GM19372 (cell line): Measurements from ENCODE around the gene MAP2K5.

ENCODE experiments used
- ATAC-seq: cut with Tn5 transposase; IDR thresholded peaks from one replicate; pipeline ENCODE4 v1.9.1; 2021; ENCODE audit warnings: mild to moderate bottlenecking, low read depth, moderate library complexity; ENCODE audit not compliant: unreplicated experiment

MAP2K5 gene

GRCh38 chr15:67829647-67830504, 287.4 kb downstream of the MAP2K5 start:
- ATAC-seq, result no peak

- no peak for ATAC-seq
These were observed 288.9 kb downstream of the MAP2K5 start for GRCh38 chr15:67831363-67831762.

- no peak for ATAC-seq
These were observed 289.6 kb downstream of the MAP2K5 start for GRCh38 chr15:67832031-67832551.

- ATAC-seq, result no peak
These were observed 290.6 kb downstream of the MAP2K5 start for GRCh38 chr15:67832897-67833709.

DNA sequence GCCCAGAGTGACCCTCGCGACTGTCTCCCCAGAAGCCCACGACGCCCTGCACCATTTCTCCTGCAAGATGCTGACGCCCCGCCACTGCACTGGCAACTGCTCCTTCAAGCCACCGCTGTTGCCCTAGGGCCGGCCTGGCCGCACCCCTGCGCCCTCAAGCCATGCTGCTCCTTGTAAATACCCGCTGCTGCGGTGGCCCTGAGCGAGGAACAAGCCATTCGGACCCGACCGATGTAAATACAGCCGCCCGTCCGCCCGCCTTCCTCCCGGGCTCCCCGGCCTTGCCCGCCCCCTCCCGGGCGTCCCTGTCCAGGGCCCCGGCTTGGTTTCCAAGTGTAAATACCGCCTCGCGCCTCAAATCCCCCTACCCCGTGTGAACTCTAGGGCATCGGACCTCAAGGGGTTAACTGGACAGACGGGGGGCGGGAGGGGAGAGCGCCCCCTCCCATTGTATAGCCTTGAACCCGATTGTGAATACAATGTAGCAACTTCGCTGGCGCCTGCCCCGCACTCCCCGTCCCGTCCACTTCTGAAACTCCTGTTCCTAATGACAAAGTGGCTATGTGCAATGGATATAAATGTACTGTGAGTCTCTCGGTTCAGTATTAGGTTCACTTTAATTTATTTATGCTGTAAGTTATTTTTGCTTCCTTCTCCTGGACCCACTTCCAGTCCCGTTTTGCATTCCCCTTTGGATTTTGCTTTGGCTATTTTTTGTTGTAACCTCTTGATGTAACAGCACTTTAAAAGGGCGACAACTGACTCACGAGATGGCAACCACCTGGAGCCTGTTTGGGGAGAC, 291.4 kb downstream of the MAP2K5 start:
- no peak for ATAC-seq

GRCh38 chr15:67834581-67835296, 292.2 kb downstream of the MAP2K5 start:
- no peak for ATAC-seq

GRCh38 chr15:67835297-67836133, 293.0 kb downstream of the MAP2K5 start:
- ATAC-seq, result no peak

DNA sequence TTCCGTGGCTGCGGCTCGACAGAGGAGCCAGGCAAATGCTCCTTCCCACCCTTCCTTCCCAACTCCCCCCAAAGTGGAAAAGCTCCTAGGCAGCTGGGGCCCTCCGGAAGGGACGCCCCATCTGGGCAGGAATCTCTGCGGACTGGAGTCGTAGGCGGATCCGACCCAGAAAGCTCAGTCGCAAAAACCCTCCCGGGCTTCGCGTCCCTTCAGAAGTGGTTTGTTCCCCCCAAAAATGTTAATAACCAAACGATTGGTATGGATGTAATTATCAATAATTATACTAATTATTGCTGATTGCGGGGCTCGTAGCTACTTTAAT, 293.6 kb downstream of the MAP2K5 start:
- ATAC-seq, result no peak

GRCh38 chr15:67836477-67836876, 294.0 kb downstream of the MAP2K5 start:
- no peak for ATAC-seq

DNA sequence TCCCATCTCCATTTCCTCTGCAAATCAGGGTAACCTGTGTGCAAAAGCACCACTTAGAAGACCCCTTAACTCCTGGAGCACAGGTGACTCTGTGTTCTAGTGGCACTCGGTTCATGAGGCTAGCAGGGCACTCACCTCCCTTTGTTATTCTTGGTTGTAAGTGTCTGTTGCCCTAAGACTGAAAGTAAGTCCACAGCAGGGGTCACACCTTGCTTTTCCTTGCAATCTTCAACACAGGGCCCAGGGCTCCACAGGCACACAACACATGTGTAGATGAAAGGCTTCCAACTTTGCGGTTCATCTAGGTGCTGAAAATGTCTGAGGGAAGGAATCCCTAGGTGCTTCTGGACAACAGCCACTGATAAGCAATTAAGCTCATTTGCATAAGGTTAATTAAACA, 294.5 kb downstream of the MAP2K5 start:
- ATAC-seq, result no peak

GRCh38 chr15:67838789-67839332, 296.4 kb downstream of the MAP2K5 start:
- no peak for ATAC-seq

DNA sequence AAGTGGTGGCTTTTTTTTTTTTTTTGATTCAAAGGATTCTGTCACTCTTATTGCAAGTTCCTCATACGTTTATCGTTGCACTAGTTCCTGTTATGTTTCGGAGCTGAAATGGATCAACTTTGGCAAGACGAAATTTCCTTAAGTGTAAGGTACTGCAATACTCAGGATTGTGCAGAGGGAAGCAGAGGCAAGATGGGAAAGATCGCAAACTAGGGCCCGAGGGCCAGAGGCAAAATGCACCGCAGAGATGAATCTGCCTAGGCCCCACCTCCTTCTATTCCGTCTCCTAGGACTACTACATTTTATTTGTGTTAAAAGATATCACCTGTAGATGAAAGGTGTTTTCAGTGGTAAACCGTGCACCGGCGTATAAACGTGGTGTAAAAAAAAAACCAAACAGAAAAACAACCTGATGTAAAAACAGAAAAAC, 297.0 kb downstream of the MAP2K5 start:
- peak; percentile 21 for ATAC-seq

DNA sequence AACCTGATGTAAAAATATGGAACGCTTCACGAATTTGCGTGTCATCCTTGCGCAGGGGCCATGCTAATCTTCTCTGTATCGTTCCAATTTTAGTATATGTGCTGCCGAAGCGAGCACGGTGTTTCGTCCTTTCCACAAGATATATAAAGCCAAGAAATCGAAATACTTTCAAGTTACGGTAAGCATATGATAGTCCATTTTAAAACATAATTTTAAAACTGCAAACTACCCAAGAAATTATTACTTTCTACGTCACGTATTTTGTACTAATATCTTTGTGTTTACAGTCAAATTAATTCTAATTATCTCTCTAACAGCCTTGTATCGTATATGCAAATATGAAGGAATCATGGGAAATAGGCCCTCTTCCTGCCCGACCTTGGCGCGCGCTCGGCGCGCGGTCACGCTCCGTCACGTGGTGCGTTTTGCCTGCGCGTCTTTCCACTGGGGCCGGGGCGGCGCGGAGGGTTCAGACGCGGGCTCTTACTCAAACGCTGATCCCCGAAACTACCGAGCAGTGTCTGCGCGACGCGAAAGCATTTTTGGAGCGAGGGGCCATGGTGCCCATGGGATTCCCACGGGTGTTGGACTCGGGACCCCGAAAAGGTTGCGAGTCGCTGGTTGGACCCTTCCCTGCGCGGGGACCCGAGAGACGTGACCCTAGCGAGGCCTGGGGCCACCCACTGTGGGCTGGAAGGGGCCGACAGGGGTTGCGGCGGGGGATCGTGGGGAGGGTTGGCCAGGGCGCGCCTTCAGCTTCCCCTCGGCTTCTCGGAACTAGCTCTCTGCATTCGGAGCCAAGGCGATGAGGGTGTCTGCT, 297.6 kb downstream of the MAP2K5 start, which contains the start of gene RNU6-1:
TSS of gene RNU6-1 (minus strand) at position 117 of the 820 bp plus-strand sequence.
- peak; percentile 72 for ATAC-seq

DNA sequence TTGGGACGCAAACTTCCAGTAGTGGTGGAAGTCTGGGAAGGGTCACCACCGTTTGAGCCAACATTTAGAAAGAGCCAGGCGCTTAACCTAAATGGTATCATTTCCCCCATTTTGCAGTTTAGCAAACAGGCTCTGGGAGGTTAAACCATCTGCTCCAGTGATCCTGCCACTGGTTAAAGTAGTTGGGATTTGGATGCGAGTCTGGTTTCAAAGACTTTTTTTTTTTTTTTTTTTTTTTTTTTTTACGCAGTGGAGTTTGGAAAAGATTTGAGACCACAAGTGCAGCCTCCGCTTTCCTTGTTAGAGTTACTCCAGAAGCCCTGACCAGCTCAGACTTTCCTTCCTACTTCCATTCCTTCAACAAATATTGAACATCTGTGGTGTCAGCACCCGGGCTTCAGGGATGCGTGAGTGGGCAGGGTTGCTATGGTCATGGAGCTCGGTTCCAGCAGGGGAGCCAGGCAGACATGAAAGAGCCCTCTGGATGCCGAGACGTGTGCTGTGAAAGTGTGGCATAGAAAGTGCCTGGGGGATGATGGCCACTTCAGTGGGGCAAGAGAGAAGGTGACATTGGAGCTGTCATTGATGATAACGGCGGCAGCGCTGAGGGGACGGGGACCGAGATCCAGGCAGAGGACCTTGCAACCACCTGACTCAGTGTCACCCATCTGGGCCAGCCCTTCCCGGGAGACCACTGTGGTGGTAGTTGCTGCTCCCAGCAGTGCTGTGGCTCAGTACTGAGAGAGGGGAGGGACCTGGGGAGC, 298.4 kb downstream of the MAP2K5 start:
- no peak for ATAC-seq

DNA sequence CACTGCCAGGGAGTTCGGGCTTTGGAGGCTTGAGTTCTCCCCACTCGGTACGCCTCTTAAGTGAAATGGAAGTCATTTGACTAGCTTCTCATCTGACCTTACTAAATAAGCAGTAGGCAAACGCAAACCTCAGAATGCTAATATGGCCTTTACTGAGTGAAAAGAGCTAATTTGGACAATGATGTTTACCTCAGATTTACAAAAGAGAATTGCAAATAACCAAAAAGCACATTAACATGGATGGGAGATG, 298.9 kb downstream of the MAP2K5 start:
- ATAC-seq, result no peak

- ATAC-seq, result no peak
These were observed 300.6 kb downstream of the MAP2K5 start for GRCh38 chr15:67843092-67843501.

- no peak for ATAC-seq
These were observed 301.3 kb downstream of the MAP2K5 start for GRCh38 chr15:67843571-67844387.
